Panc1 (cell line): ENCODE results near the gene TMEM187. TPM values are rescaled to one million over a fixed set of nuclear protein-coding genes. Genes with fewer than 3 reads are reported as not detected.

Experiments used
- ATAC-seq: fragments of 200-7000 bp; cut with Tn5 transposase; 2 replicates; pipeline ENCODE4 v1.9.1; 2020; ENCODE audit warnings: mild to moderate bottlenecking, moderate library complexity
- BruUV-seq: library from RNA; stranded (reverse); fragments of 400-500 nt; replicated peaks from 2 replicates; lab custom pipeline; 2021; lab: Mats Ljungman, UMichigan
- CTCF ChIA-PET: fragments of 300-600 bp; sonication (Branson Sonifier 250); formaldehyde crosslinking; loops from one replicate; lab custom pipeline; 2022; ENCODE audit warnings: antibody characterized with exemption; lab: Charles Lee
- POLR2A ChIA-PET: fragments of 300-600 bp; sonication (Branson Sonifier 250); formaldehyde crosslinking; loops from one replicate; lab custom pipeline; 2022; ENCODE audit warnings: antibody characterized with exemption; lab: Charles Lee
- DNase-seq: peaks from one replicate; pipeline ENCODE4 v3.0.0-alpha.2; 2010; ENCODE audit warnings: low read depth, low spot score
- H3K27ac ChIP-seq: 2 replicates; pipeline ENCODE4 v1.5.1; 2011; ENCODE audit warnings: mild to moderate bottlenecking, low read length, inconsistent platforms
- H3K27me3 ChIP-seq: fragments of 200-500 bp; sonication (Bioruptor generic); 2 replicates; pipeline ENCODE4 v1.6.0; 2014; ENCODE audit warnings: low read length, inconsistent platforms; ENCODE audit not compliant: control insufficient read depth, insufficient read depth
- H3K36me3 ChIP-seq: fragments of 200-500 bp; sonication (Bioruptor generic); 2 replicates; pipeline ENCODE4 v1.5.1; 2014; ENCODE audit warnings: inconsistent platforms, mild to moderate bottlenecking, low read length, moderate library complexity; ENCODE audit not compliant: control insufficient read depth, insufficient read depth
- H3K4me1 ChIP-seq: 2 replicates; pipeline ENCODE4 v1.5.1; 2011; ENCODE audit warnings: inconsistent platforms, mild to moderate bottlenecking, low read length, moderate library complexity; ENCODE audit not compliant: control insufficient read depth, insufficient read depth
- H3K4me3 ChIP-seq, 2 experiments: 2 replicates each; pipeline ENCODE4 v1.5.1; 2011 to 2012; ENCODE audit warnings: low read depth in 2 of 2, low read length in 2 of 2, mild to moderate bottlenecking in 2 of 2, inconsistent platforms in 1 of 2, moderate library complexity in 1 of 2
- H3K9me3 ChIP-seq: fragments of 200-500 bp; sonication (Bioruptor generic); 2 replicates; pipeline ENCODE4 v1.5.1; 2014; ENCODE audit warnings: low read depth, mild to moderate bottlenecking, inconsistent platforms, low read length, moderate library complexity; ENCODE audit not compliant: control insufficient read depth, insufficient read depth
- CTCF ChIP-seq: fragments of 450-650 bp; IDR thresholded peaks from 2 replicates; pipeline ENCODE4 v1.5.1; 2017; ENCODE audit warnings: mild to moderate bottlenecking
- POLR2AphosphoS5 ChIP-seq: IDR thresholded peaks from 2 replicates; pipeline ENCODE4 v1.6.1; 2012; ENCODE audit warnings: mild to moderate bottlenecking, low read depth, low read length, moderate library complexity
- REST ChIP-seq, 2 experiments: IDR thresholded peaks; 2 replicates each; pipeline ENCODE4 v1.6.1; 2011 to 2012; ENCODE audit warnings: low read depth in 2 of 2, control low read depth in 1 of 2, low read length in 1 of 2, mild to moderate bottlenecking in 1 of 2, moderate library complexity in 1 of 2; ENCODE audit not compliant: insufficient read depth in 1 of 2
- SIN3A ChIP-seq: IDR thresholded peaks from 2 replicates; pipeline ENCODE4 v1.6.1; 2012; ENCODE audit warnings: low read depth, mild to moderate bottlenecking, low read length, moderate library complexity, borderline replicate concordance; ENCODE audit not compliant: insufficient read depth
- TCF7L2 ChIP-seq: IDR thresholded peaks from 2 replicates; pipeline ENCODE4 v1.6.1; 2011; ENCODE audit warnings: mild to moderate bottlenecking, low read depth, low read length, inconsistent platforms
- in situ Hi-C: cut with HindIII; loops from 2 replicates; pipeline ENCODE4 v1.10.0; 2016; ENCODE audit warnings: low sequenced_read_pairs, low pct_unique_long_range_greater_than_20kb
- intact Hi-C: fragments of 100-400 bp; cut with micrococcal nuclease; formaldehyde crosslinking; loops from one replicate; pipeline ENCODE4 v1.10.0; 2022; ENCODE audit not compliant: unreplicated experiment
- total RNA-seq: library from RNA; stranded (reverse); gene quantifications from one replicate; pipeline ENCODE4 v1.2.1, GENCODE V29; 2021; ENCODE audit not compliant: unreplicated experiment

TMEM187 gene
- total RNA-seq, 1 experiment from 2014 or later, result 15.7 TPM

DNA sequence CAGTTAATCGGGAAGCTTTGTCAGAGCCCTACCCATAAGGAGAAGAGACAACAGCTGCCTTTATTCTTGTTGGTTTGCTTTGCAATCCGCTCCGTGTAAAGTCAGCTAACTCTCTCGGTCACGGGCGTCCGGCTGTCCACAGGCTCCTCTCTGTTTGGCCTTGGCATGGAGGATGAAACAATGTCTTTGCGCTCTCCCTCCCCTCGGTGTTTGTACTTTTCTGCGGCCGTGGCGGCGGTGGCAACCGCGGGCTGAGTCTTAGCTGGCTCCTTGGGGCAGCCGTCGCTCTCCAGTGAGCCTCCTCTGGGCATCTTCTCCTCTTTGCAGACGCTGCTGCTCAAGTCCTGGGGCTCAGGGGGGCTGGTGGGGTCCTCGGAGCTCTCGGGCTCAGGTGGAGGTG is 57.7 kb downstream of the TMEM187 start:
- TF ChIP-seq POLR2AphosphoS5, result no peak
- no peak for TF ChIP-seq SIN3A
- TF ChIP-seq REST (IDR thresholded peaks at IDR 0.05; ENCODE audit: insufficient read depth in 1 of 2, low read depth in 2 of 2, low read length in 1 of 2), result no peak
- TF ChIP-seq TCF7L2, result no peak
- no peak for TF ChIP-seq CTCF
- H3K36me3 ChIP-seq, result no peaks in the 10 kb centered on the region; the same call in 1 of the 2 replicates
- H3K9me3 ChIP-seq, result no peaks in the 10 kb centered on the region
- no peak for DNase-seq
- no peak overlapping the region for H3K4me3 ChIP-seq
- no peaks in the 10 kb centered on the region for H3K4me1 ChIP-seq
- H3K27me3 ChIP-seq, result no peaks in the 10 kb centered on the region
- intact Hi-C loops (no loop called here), in situ Hi-C loops (no loop called here)
- ChIA-PET POLR2A (interaction anchor here (0.6 kb wide), 1 partner anchor 14 kb away, joined by 4 read pairs; no protein-coding TSS in a partner anchor), CTCF (no interaction called here)
- ATAC-seq, result no peak
- no TSS peak for BruUV-seq
- no peak overlapping the region for H3K27ac ChIP-seq

DNA sequence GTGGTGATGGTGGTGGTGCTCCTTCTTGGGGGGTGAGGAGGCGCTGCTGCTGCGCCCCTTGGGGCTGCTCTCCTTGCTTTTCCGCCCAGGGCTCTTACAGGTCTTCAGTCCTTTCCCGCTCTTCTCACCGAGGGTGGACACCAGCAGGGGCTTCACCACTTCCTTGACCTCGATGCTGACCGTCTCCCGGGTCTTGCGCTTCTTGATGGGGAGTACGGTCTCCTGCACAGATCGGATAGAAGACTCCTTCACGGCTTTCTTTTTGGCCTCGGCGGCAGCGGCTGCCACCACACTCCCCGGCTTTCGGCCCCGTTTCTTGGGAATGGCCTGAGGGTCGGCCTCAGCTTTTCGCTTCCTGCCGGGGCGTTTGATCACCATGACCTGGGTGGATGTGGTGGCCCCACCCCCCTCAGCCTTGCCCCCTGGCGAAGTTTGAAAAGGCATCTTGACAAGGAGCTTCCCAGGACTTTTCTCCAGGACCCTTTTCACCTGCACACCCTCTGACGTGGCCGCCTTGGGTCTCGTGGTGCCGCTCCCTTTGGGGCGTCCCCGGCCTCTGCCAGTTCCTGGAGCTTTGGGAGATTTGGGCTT is 58.3 kb downstream of the TMEM187 start:
- H3K27ac ChIP-seq, result no peak overlapping the region
- no peak for TF ChIP-seq POLR2AphosphoS5
- no peak for TF ChIP-seq SIN3A
- no peak for TF ChIP-seq CTCF
- TF ChIP-seq REST (IDR thresholded peaks at IDR 0.05; ENCODE audit: insufficient read depth in 1 of 2, low read depth in 2 of 2, low read length in 1 of 2), result no peak
- TF ChIP-seq TCF7L2, result no peak
- H3K27me3 ChIP-seq, result no peaks in the 10 kb centered on the region
- no peaks in the 10 kb centered on the region; the same call in 1 of the 2 replicates for H3K36me3 ChIP-seq
- BruUV-seq, result TSS peak; percentile 53
- ChIA-PET CTCF (no interaction called here), POLR2A (interaction anchor here (0.6 kb wide), 1 partner anchor 13 kb away, joined by 4 read pairs; no protein-coding TSS in a partner anchor)
- H3K9me3 ChIP-seq, result no peaks in the 10 kb centered on the region
- ATAC-seq (no peak), DNase-seq (no peak)
- H3K4me3 ChIP-seq, result no peak overlapping the region
- H3K4me1 ChIP-seq, result no peaks in the 10 kb centered on the region
- intact Hi-C loops (no loop called here), in situ Hi-C loops (no loop called here)
